Activated CD4-positive, alpha-beta T cell treated with anti-CD3 and anti-CD28 coated beads for 1 hour (primary cell): Measurements from ENCODE around the gene VSIG10L2.

Experiments used
- DNase-seq: peaks from one replicate; pipeline ENCODE4 v3.0.0-alpha.2; 2020

The VSIG10L2 gene

DNA sequence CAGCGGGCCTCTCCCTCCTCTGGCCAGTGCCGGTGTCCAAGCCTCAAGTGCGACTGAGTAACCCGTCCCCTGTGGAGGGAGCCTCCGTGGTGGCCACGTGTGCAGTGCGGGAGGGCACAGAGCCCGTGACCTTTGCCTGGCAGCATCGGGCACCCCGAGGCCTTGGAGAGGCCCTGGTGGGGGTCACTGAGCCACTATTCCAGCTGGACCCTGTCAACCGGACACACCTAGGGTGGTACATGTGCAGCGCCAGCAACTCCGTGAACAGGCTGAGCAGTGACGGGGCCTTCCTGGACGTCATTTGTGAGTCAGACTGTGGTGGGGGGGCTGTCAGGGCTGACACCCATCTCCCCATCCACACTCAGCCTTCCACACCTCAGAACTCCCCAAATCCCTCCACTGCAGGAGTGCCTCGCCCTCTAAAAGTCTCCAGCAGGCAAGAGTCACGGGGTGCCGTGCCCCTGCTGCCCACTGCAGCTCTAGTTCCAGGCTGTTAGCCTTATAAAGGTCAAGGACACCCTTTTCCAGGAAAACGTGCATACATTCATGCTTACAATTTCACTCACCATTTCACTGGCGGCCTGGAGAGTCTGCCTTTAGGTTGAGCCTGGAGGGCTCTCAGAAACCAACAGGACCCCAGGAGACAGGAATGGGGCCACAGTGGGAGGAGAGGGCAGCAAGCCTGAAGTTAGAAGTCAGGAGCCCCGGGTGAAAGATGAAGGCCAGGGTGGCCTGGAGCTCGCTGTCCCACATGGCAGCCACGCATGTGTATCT lies 2.6 kb downstream of the VSIG10L2 start:
- DNase-seq: no peak

DNA sequence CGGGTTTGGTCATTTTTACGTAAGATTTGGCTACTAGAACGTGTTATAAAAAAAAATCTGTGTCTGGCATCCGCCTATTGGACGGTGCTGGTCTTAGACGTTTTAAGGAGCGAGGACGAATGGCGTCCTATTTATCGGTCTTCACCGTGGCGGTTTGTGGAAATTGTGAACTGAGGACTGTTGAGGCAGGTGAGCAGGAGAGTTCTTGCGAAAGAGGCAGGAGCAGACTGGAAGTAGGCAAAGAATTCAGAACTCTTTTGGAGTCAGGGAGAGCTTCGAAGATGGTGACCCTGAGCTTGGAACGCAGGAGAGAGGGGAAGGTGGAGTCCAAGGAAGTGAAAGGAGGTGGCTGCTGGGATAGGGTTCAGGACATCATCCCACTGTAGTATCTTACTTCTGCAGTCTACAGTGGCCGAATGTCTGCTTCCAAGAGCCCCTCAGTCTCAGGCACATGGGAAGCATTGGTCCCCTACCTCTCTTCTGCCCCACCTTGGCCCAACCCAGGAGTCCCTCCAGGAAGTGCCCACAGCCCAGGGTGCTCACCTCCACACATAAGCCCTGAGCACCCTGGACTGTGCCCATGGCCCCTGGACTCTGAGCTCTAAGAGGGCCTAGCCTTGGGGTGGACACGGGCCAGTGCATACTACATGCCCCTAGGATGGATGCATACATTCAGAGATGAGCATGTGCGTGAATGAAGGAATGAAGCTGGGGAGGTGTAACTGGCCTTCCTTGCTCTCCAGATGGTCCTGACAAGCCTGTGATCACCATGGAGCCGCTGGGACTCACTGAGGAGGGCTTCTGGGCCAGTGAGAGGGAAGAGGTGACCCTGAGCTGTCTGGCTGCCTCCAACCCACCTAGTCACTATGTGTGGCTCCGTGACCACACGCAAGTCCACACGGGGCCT lies 3.7 kb downstream of the VSIG10L2 start:
- no peak for DNase-seq

DNA sequence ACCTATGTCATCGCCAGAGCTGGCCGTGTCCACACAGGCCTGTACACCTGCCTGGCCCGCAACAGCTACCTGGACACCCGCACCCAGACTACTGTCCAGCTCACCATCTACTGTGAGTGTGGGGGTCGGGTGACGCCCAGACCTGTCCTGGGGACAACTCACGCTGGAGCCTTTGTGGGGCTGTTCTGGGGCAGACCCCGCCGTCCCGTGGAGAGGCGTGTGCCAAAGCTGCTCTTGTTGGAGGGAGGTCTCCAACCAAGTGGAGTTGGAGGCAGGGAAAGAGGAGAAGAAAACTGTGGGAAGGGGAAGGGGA lies 4.3 kb downstream of the VSIG10L2 start:
- no peak for DNase-seq

DNA sequence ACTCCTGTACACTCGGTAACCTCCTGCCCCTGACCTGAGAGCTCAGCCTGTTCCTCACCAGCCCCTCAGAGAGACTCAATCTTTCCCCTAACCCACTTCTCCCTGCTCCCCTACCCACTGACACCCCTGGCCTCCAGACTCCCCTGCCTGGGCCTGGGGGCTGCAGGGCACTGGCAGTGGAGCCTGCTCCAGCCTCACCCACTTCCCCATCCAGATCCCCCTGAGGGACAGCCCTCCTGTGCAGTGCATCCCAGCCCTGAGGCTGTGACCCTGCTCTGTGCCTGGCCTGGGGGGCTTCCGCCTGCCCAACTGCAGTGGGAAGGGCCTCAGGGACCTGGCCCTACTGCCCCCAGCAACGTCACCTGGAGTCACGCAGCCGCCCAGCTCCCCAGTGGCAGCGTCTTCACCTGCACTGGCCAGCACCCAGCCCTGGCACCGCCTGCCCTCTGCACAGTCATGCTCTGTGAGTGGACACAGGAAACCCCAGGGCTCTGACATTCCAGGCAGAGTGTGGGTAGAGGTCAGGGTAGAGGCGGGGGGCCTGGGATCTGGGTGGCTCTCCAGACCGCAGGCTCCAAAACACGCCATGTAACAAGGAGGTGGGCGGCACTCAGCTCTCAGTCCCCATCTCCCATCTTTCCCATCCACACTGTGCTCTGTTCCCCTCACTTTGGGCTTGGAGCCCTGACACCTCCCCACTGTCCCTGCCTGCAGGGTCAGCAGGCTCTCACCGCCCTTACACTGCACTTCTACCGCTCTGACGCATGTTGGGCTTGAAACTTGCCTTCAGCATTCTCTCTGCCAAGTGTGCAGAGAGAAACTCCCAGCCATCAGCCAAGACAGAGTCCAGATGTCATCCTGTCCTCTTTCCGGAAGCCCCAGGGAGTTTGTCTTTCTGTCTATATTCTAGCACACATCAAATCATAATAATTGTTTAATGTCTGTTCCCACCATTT lies 5.1 kb downstream of the VSIG10L2 start:
- DNase-seq: no peak

DNA sequence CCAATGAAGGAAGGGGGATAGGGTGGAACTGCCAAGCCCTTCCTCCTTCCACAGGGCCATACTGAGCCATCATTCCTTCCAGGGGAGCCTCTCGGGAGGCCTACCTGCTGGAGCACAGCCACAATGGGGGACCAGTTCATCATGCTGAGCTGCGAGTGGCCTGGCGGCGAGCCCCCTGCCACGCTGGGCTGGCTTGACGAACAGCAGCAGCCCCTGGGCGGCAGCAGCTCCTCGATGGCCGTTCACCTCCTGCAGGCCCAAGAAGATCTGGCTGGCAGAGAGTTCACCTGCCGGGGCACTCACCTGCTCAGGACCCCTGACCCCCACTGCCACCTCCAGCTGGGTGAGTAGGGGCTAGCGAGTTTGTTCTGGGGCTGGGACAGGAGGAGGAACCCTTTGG lies 5.9 kb downstream of the VSIG10L2 start:
- no peak for DNase-seq

DNA sequence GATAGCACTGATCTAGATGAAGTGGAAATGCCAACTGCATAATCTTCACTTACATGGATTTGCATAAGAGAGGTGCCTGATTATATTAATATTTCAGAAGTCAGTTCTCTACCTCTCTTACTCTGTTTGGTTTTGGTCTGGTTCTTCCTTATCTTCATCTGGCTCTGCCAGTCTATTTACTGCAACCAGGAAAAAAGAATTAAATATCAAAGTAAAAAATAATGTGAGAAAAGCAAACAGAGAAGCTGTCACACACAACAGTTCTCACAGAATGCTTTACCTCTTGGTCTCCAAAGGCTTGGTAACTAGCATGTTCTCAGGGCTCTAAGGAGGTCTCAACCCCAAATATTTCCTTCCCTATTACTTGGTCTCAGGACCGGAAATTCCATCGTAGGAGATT lies 6.7 kb downstream of the VSIG10L2 start:
- no peak for DNase-seq

DNA sequence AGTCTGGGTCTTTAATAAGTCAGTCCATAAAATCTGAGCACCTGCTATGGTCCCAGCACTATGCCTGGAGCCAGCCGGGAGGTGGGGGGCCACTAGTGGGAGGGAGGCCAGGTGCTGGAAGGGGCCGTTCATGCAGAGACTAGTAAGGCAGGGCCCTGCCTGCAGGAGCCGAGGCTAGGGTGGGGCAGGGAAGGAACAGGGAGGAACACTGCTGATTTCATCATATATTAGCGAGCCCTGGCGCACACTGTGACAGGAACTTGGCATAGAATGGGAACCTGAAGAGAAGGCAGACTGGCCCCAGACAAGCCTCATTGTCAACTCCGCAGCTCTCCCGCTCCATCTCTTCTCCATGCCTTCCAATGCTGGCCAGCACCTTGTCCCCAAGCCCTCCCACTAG lies 7.1 kb downstream of the VSIG10L2 start:
- DNase-seq: no peak

DNA sequence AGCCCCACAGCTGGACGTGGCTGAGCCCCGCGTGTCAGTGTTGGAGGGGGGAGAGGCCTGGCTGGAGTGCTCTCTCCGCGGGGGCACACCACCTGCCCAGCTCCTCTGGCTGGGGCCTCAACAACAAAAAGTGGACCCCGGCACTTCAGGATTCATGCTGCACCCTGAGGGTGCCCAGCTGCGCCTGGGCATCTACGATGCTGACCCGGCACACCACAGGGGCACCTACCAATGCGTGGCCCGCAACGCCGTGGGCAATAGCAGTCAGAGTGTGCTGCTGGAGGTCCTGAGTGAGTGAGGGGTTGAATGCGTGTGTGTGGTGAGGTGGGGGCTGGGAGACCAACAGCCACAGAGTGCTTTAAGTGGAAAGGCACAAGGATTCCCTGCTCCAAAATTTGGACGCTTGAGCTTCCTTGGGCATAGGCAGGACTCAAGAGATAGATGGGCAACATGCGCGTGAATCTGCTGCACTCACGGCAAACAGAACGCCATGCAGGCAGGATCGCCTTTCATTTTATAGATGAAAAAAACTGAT lies 7.6 kb downstream of the VSIG10L2 start:
- DNase-seq: no peak

DNA sequence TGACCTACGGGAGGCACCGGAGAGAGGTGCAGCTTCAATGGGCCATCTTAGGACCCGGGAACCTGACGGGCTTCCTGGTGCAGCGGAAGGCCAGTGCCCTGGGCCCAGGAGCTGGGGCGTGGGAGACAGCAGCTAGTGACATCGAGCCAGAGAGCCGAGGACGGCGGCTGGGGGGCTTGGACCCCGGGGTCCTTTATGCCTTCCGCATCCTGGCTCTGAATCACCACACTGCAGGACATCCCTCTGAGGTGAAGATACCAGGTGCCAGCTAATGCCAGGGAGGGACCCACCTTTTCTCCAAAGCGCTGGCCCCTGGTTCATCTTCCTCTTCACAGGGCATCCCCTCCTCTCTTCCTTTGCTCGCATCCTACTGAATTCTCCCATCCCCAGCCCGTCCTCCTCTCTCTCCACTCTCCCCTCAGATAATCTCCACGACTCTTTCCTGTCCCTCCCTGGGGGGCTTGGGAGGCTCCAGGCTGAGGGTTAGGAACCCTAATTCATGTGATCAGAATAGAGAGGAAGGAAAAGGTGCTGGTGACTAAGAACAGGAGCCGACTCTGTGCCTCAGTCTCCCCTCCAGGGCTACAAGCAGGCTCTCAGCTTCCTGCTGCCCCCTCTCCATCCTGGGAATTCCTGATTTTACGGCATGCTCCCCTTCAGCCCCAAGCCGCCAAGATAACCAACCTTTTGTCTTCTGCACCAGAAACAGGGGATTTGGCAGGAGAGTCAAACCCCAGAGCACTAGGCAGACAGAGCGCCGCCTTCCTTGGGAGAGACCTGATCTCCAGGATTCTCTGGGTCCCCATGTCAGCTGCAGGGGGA lies 8.5 kb downstream of the VSIG10L2 start:
- no peak for DNase-seq

DNA sequence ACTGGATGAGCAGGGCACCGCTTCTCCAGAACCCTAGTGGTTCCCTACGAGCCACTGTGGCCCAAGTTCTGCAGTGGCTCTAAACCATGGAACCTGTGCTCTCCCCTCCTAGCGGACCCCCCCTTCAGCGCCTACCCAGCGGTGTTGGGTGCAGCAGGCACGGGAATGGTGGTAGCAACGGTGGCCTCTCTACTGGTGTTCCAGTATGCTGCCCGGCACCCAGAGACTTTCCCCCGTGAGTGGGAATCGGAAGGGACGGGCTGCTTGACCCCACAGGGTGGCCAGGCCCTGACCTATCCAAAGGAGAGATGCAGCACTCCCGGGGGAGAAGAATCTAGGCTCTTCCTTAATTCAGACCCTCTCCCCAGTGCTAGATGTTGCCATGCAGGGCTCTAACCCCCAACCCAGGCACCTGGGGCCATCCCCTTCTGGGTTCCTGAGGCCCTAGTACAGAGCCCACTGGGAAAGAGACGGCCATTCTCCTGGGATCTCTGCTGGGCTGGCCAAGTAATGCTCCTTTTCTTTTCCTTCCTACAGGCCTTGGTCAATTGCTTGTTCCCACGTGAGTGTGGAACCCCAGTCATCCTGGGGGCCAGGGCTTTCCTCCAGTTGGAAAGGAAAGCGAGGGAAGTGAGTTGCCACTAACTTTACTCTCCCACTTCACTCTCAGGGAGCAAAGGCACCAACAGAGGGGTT lies 9.2 kb downstream of the VSIG10L2 start:
- DNase-seq: no peak

DNA sequence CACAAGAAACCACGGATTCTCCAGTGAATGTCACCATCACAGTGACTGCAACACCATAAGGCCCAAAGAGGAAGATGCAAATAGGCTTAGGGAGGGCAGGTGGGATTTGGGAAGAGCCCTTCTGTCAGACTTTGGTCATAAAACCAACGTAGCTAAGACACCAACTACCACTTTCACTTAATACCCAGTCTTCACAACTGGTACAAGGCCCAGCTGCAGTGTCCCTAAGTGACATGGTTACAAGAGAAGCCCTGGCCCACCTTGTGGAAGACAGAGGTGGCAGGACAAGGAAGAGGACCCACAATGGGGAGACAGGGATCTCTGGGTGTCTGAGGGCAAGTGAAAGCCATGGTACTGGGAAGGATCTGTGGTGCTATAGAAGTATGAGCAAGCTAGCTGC lies 10.0 kb downstream of the VSIG10L2 start:
- no peak for DNase-seq

DNA sequence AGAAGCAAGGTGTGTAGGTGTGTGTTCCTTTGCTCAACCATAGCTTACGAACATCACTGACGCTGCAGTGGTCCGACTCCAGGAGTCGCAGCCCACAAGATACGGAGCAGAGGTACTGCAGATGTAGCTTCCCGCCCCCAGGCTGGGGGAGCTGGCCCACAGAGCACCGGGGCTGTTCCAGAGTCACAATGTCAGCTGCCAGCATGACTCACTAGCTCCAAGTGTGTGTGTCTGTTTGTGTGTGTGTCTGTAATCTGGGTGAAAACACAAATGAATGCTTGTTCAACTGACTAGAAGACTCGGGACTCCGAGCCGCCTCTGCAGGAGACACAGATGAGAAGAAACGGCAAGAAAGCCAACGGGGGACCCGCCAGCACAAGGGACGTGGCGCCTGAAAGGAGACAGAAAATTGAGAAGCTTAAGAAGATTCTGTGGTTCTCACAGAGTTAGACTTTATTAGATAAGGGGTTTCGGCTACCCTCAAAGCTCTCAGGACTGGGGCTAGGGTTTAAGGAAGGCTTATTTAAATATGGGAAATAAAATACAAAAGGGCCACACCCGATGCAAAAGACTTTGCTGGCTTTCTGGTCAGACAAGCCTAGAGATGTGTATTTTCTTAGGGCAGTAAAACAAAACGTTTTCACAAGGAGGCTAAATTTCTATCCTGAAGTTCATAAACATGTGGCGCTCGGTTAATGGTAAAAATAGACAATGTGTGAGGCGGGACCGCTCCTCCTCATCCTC lies 10.7 kb downstream of the VSIG10L2 start:
- no peak for DNase-seq

DNA sequence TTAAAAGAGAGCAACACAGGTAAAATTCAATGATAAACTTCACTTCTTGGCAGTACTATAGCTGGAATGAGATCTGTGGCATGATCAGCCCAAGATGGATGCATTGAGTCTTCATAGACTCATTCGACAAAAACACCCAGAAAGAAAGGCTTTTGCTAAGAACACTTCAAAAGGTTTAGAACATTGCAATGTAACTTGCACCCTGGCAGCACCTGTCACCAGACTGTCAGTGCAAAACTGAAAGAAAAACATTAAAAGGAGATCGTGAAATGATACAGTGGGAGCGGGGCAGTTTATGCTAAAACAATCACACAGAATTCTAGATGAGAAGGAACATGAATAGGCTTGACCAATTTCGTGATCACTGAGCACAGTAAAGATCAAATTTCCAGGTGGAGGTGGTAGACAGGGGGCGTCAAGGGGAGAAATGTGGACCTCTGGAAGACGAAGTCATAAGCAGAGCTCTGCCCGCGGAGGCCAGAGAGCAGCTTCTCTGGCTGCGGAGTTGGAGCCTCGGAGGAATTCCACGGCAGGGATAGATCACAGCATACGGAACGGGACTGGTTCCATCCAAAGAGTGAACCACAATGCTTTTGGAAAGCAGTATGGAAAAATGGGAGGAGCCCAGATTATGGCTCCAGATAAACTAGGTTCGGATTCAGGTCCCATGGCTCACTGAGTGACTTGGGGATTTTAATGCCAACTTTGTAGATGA lies 11.9 kb downstream of the VSIG10L2 start:
- no peak for DNase-seq

DNA sequence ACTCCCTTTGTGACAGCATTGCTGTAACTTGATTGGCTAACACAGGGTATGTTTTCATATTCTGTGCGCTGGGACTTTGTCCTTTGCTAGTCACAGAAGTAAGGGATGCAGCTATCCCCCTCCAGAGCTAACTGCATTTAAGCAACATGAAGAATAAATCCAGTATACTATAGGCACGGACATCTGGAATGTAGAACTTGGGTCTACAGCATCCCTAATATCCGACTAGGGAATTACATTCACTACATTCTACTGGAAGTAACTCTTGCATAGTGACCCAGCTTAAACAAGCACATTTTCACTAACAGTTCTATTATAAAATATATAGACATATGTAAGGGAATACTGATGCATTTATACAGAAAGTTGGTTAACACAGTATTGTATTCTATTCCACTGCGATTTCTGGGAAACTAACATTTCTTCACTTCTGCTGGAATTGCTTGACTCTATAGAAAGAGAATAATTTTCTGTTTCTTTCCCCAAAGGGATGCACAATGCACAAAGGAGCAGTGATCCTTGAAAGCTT lies 13.1 kb downstream of the VSIG10L2 start:
- DNase-seq: no peak

DNA sequence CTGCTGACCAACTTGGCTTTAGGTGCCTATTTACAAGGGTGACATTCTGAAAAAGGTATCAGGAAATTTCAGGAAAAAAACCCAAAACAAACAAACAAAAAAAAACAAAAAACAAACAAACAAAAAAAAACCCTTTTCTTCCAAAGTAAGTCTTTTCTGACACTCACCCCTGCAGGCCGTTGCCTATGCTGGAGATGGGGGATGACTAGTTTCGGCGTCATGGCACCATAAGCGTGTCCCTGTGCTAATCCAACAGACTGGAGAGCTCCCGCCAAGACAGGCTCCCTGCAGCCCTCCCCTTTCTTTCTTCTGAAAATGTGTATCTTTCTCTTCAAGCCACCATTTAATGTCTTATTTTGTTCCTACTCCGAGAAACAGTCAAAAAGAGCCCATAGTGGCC lies 13.7 kb downstream of the VSIG10L2 start:
- DNase-seq: no peak

DNA sequence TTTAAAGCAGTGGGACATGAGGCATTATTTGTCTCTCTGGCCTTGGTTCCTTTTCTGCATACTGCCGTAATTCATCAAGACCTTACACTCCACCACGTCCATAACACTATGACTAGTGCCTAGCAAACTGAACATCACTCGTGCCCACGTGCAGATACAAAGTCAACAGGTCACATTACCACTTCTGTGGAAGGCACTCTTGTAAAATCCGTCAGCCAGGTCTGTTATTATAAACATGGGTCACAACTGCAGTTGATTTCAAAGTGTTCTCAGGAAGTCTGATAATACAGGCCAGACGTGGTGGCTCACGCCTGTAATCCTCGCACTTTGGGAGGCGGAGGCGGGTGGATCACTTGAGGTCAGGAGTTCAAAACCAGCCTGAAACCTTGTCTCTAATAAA lies 14.1 kb downstream of the VSIG10L2 start:
- DNase-seq: no peak

DNA sequence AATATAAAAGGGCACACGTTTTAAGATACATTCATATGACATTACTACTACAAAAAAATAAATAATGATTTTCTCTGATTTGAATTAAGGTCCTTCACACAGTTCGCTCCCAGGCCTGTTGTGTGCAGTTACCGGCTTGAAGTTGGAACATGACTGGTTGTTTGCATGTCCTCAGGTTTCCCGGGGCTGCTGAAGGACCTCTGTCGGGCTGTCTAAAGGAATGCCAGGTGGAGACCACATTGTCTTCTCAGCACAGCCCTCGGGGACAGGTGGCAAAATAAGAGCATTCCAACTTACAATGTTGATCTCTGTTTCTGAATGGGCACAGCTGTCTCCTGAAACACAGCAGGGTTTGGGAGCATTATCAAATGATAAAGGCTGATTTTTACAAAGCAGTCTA lies 14.9 kb downstream of the VSIG10L2 start:
- DNase-seq: no peak

DNA sequence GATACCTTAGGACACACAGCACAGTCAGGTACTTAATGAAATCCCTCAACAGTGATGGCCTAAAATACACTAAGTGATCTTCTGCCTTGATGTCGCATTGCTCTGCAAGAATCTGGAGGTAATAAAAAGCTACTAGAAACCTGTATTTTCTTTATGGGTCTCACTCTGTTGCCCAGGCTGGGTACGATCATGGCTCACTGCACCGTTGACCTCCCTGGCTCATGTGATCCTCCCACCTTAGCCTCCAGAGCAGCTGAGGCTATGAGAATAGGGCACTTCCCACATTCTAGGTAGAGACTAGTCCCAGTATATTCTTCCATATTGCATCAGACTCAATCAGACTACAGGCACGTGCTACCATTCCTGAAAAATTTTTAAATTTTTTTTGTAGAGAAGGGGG lies 21.7 kb downstream of the VSIG10L2 start:
- DNase-seq: no peak

DNA sequence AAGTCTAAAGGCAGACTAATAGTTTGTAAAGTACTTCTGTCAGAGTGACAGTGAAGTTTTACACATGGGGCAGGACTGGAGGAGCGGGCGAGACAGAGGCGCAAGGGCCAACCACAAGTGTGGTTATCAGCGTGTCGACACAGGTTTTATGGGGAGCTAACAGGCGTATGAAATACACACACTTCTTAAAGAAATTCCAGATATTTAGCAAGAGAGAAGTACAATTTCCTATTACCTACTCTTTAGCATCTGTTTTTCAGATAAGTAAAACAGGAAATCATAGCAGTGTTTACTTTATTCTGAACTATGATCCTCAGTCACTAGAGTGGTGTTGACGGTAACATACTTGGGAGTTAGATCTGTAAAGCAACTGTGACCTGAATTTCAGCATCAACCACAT lies 22.5 kb downstream of the VSIG10L2 start:
- DNase-seq: no peak

DNA sequence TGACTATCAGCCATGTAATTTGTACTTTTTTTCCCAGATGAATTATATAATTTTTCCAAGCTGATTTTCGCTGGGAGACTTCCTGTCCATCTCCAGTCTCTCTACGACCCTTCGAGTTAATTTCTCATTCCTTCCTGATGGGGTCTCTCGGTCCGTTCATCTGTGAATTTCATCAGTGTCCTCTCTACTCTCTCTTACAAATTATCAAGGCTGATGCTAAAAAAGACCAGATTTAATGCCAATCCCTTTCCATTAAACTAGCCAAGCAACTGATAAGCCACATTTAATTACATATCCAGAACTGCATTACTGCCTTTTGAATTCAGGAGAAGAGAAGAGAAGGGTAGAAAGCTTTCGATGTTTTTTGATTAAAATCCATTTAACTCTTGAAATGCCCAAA lies 25.8 kb downstream of the VSIG10L2 start:
- no peak for DNase-seq
